Natural killer cell (primary cell): ENCODE data around the gene CDH20. TPM values are rescaled to one million over a fixed set of nuclear protein-coding genes. Genes with fewer than 3 reads are reported as not detected.

Experiments
- ATAC-seq, 3 donors: fragments of 150-1000 bp in 2 of 3; fragments of 200-7000 bp in 1 of 3; cut with Tn5 transposase; 1 replicate in 1 of 3; 2 replicates in 2 of 3; pipeline ENCODE4 v1.10.0; 2021; ENCODE audit warnings: mild to moderate bottlenecking in 2 of 3, moderate library complexity in 2 of 3
- DNase-seq, 2 donors: peaks; one replicate each; pipeline versions ENCODE4 v3.0.0 to v3.0.0-alpha.2; 2013 to 2021; ENCODE audit warnings: mixed read lengths in 1 of 2
- H3K27ac ChIP-seq: one replicate; pipeline ENCODE4 v1.5.1; 2013; ENCODE audit warnings: mild to moderate bottlenecking, low read length
- H3K27me3 ChIP-seq: one replicate; pipeline ENCODE4 v1.6.1; 2013; ENCODE audit warnings: low read length; ENCODE audit not compliant: control insufficient read depth, insufficient read depth
- H3K36me3 ChIP-seq: one replicate; pipeline ENCODE4 v1.6.1; 2013; ENCODE audit warnings: low read length; ENCODE audit not compliant: control insufficient read depth, insufficient read depth
- H3K4me1 ChIP-seq: one replicate; pipeline ENCODE4 v1.6.1; 2013; ENCODE audit warnings: low read length; ENCODE audit not compliant: control insufficient read depth, insufficient read depth
- H3K4me3 ChIP-seq: one replicate; pipeline ENCODE4 v1.5.1; 2013; ENCODE audit warnings: low read length
- H3K9me3 ChIP-seq: one replicate; pipeline ENCODE4 v1.6.1; 2013; ENCODE audit warnings: low read length; ENCODE audit not compliant: control insufficient read depth, insufficient read depth
- H3K27ac Mint-ChIP-seq, 2 donors: one replicate each; pipeline ENCODE4 v1.8.0; 2022; ENCODE audit warnings: mild to moderate bottlenecking in 2 of 2, mixed read lengths in 2 of 2, moderate library complexity in 1 of 2
- H3K27me3 Mint-ChIP-seq, 2 donors: one replicate each; pipeline ENCODE4 v1.8.0; 2022; ENCODE audit warnings: low read depth in 2 of 2, mixed read lengths in 2 of 2
- H3K36me3 Mint-ChIP-seq: one replicate; pipeline ENCODE4 v1.8.0; 2022; ENCODE audit warnings: mixed read lengths
- H3K4me1 Mint-ChIP-seq, 2 donors: one replicate each; pipeline ENCODE4 v1.8.0; 2022; ENCODE audit warnings: mixed read lengths in 2 of 2
- H3K4me3 Mint-ChIP-seq: one replicate; pipeline ENCODE4 v1.8.0; 2022; ENCODE audit warnings: mild to moderate bottlenecking, moderate library complexity, mixed read lengths
- H3K9me3 Mint-ChIP-seq, 2 donors: one replicate each; pipeline ENCODE4 v1.8.0; 2022; ENCODE audit warnings: mixed read lengths in 2 of 2
- CTCF ChIP-seq: fragments of 200-600 bp; IDR thresholded peaks from one replicate; pipeline ENCODE4 v1.8.0; 2022; ENCODE audit warnings: antibody characterized with exemption
- WGBS: methylation state at CpG from one replicate; pipeline ENCODE4 v1.1.7; 2013; ENCODE audit warnings: missing lambda C conversion rate; ENCODE audit not compliant: insufficient coverage; 5-methylcytosine and 5-hydroxymethylcytosine counted together
- intact Hi-C: fragments of 100-400 bp; cut with micrococcal nuclease; formaldehyde crosslinking; loops from one replicate; pipeline ENCODE4 v1.14.2; 2022
- total RNA-seq, 4 donors: library from RNA; stranded (reverse); fragments of 120-200 nt in 1 of 4; gene quantifications; one replicate each; pipeline versions ENCODE4 v1.2.3 to v1.2.4, GENCODE V29; 2013 to 2022

The CDH20 gene
- total RNA-seq, 3 donors from 2014 or later (not counting 1 experiment from before 2014, with no cell fraction given) = 0.09 to 0.10 TPM; not detected in 1

- ATAC-seq (no peak), DNase-seq (no peak)
- Histone ChIP-seq H3K27ac (no peak overlapping the region), H3K4me1 (no peaks in the 10 kb centered on the region), H3K27me3 (no peaks in the 10 kb centered on the region), H3K36me3 (no peaks in the 10 kb centered on the region), H3K4me3 (no peak overlapping the region), H3K9me3 (no peaks in the 10 kb centered on the region)
- Mint-ChIP-seq H3K27ac (no peak overlapping the region), H3K9me3 (peaks cover 0 to 4% of the 10 kb centered on the region in 2 donors), H3K4me1 (no peaks in the 10 kb centered on the region), H3K27me3 (no peaks in the 10 kb centered on the region), H3K4me3 (no peak overlapping the region), H3K36me3 (no peaks in the 10 kb centered on the region)
- intact Hi-C loops = no loop called here
- no peak for TF ChIP-seq CTCF
- 80% methylated on average over 1 of the region's 1 CpG for WGBS
These were observed 86.5 kb downstream of the CDH20 start for GRCh38 chr18:61419763-61420162.

DNA sequence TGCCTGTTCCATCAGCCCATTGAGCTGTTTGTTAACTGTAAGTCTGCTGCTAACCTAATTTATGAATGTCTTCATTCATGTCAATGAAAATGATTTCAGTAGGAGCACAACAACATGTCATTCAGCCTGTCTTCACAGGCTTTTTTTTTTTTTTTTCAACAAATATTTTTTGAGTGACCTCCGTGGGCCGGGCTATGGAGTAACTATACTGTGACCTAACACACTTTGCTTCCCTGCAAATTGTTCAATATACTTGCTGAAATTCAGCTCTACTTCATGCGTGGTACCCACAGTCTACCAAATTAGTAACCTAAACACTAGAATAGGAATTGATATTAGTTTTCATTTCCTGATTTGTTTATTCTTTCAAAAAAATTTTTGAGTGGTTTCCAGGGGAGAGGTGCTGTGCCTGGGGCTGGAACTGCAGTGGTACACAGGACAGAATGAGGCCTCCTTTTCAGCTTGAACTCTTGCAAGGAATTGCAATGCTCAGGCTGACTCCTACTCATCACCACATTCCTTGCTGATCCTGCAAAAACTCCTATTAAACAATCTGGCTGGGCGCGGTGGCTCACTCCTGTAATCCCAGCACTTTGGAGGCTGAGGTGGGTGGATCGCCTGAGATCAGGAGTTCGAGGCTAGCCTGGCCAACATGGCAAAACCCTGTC lies 87.1 kb downstream of the CDH20 start:
- H3K27ac ChIP-seq = no peak overlapping the region
- no peak for DNase-seq
- no peak for TF ChIP-seq CTCF
- no peaks in the 10 kb centered on the region for H3K36me3 ChIP-seq
- intact Hi-C loops = no loop called here
- Mint-ChIP-seq H3K36me3 (no peaks in the 10 kb centered on the region), H3K4me1 (no peaks in the 10 kb centered on the region), H3K9me3 (peaks cover 0 to 6% of the 10 kb centered on the region in 2 donors), H3K4me3 (no peak overlapping the region), H3K27me3 (no peaks in the 10 kb centered on the region), H3K27ac (no peak overlapping the region)
- no peak for ATAC-seq
- no peaks in the 10 kb centered on the region for H3K4me1 ChIP-seq
- H3K9me3 ChIP-seq = no peaks in the 10 kb centered on the region
- 85% methylated on average over 6 of the region's 7 CpGs for WGBS
- no peaks in the 10 kb centered on the region for H3K27me3 ChIP-seq
- no peak overlapping the region for H3K4me3 ChIP-seq

GRCh38 chr18:61426492-61427053 lies 93.3 kb downstream of the CDH20 start:
- H3K27me3 Mint-ChIP-seq = no peaks in the 10 kb centered on the region
- WGBS = 81% methylated on average over 6 of the region's 6 CpGs
- H3K27ac ChIP-seq = no peak overlapping the region

More at GRCh38 chr18:61426492-61427053, 93.3 kb downstream of the CDH20 start:
- DNase-seq = no peak
- Histone ChIP-seq H3K4me1 (no peaks in the 10 kb centered on the region), H3K4me3 (no peak overlapping the region), H3K27me3 (no peaks in the 10 kb centered on the region), H3K36me3 (no peaks in the 10 kb centered on the region), H3K9me3 (no peaks in the 10 kb centered on the region)
- no peaks in the 10 kb centered on the region for H3K4me1 Mint-ChIP-seq
- H3K9me3 Mint-ChIP-seq = peaks cover 3% of the 10 kb centered on the region in 2 donors
- H3K36me3 Mint-ChIP-seq = no peaks in the 10 kb centered on the region
- intact Hi-C loops = no loop called here
- TF ChIP-seq CTCF = no peak
- H3K27ac Mint-ChIP-seq = no peak overlapping the region
- no peak overlapping the region for H3K4me3 Mint-ChIP-seq
- no peak for ATAC-seq
